Kidney tubule cell (primary cell): ENCODE results near the gene TCN2.
"Not testable (repeated sequence)": the region's sequence is repeated elsewhere in the genome, so short reads cannot be mapped to it uniquely, and the experiment has no call there.

Experiments
- DNase-seq: peaks from one replicate; pipeline ENCODE4 v3.0.0-alpha.2; 2018; ENCODE audit warnings: low spot score

TCN2 gene

DNA sequence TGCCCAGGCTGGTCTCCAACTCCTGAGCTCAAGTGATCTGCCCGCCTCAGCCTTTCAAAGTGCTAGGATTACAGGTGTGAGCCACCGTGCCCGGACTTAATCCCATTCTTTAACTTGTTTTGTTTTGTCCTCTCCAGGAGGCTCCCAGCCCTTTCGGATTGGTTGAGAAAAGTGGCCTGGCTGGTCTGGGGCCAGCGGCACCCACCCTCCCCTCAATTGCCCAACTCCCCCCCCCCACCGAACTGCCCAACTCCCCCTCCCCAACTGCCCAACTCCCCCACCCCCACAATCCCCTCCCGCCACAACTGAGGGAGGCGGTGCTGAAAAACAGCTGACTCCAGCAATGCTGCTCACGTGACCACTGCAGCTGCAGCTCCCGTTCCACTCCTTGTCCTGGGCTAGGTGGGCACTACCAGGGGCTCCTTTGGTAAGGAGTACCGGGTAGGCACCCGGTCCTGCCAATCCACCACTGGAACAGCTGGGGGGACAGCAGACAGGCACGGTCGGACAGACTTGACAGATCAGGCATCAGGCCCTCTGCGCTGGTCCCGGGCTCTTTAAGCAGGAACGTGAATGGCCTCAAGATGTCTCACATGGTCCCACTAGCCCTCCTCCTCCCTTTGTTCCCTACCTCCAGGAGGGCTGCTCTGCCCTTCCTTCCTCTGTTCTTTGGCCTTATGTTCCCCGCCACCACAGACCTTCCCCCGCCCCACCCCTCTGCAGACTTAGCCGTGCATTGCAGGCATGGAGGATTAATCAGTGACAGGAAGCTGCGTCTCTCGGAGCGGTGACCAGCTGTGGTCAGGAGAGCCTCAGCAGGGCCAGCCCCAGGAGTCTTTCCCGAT lies at the start of gene TCN2:
Gene TCN2 (plus strand): TSS at position 720 of the 845 bp plus-strand sequence. CDS start 158 bp downstream, outside the sequence.
- peak; percentile 92 for DNase-seq

DNA sequence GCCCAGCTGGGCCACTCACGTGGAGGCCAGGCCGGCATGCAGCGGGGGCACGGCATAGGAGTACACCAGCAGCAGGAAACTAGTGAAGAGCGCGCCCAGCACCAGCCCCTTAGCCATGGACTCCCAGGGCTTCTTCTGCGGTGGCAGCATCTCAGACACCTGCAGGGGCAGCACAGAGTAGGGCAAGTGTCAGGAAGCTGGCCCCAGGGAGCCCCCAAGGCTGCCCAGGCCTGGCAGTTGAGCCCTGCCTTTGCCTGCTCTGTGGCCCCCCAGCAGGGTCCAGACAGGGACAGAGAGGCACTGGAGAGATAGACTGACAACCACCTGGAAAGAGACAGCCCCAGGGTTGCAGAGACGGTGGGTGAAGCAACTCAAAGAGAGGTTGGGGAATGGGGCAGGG lies 49.7 kb upstream of the TCN2 start:
- DNase-seq: no peak

DNA sequence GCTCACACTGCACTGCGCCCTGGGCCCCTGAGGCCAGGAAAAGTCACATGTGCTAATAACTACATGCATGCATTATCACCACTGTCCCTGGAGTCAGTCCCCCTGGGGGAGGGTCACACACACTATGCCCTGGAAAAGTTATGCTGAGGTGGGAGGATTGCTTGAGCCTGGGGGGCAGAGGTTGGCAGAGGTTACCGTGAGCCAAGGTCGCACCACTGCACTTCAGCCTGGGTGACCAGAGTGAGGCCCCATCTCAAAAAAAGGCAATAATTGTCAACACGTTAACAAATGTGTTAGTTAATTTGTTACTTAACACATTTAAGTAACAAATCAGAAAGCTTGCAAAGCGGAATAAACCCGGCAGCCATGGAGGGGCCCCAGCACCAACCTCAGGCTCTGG lies 47.1 kb upstream of the TCN2 start:
- DNase-seq: no peak

DNA sequence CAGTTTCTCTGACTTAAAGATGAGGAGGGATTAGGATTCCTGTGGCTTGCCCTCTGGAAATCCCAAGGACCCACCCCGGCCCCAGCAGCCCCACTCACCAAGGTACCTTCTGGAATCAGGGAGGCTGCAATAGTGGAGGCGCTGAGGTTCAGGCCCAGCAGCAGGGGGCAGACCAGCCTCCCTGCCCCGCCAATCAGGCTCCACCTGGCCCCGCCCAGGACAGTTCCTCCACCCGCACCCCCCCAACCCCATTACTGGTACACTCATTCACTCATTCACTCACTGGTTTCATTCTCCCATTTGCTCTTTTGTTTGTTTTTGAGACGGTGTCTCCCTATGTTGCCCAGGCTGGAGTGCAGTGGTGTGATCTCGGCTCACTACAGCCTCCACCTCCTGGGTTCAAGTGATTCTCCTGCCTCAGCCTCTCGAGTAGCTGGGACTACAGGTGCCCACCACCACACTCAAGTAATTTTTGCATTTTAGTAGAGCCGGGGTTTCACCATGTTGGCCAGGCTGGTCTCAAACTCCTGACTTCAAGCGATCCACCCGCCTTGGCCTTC lies 46.3 kb upstream of the TCN2 start:
- DNase-seq: peak; percentile 39

DNA sequence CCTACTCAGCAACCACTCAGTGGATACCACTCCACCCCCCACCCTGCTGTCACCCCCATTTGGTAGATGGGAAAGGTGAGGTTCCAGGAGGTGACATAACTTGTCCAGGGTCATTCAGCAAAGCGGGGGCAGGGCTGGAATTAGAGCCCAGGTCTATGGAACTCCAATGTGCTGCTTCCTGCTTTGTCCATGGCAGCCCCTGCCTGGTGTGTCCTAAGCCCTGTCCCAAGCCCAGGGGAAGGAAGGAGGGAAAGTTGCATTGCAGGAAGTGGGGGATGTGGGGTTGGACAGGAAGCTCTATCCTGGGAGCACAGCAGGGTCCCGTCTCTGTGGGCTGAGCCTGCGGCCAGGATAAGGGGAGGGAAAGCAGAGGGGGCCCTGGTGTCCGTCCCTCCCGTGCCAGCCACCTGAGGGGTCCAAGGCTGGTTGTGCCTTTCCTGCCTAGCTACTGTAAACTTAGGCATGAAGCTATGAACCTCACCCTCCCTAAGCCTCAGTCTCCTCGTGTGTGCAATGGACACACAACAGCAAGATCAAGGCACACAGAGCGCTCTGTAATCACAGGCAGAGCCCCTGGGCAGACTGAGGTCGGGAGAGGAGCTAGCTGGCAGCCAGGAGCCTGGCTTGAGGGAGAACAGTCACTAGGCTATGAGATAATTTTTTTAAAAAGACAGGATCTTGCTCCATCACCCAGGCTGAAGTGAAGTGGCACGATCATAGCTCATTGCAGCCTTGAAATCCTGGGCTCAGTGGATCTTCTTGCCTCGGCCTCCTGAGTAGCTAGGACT lies 45.4 kb upstream of the TCN2 start:
- DNase-seq: peak; percentile 30

DNA sequence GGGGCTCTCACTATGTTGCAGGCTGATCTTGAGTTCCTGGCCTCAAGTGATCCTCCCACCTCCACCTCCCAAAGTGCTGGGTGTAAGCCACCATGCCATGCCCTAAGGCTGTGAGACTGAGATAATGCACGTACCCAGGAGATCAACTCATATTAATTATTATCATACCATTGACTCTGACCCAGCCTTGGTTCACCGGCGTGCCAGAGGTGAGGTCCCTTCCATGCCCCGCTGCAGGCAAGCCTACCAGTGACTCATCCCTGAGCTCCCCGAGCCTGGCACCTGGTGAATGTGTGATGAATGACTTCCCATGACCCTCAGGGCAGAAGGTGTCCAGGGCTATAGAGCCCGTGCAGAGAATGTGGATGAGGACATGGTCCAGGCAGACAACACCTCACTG lies 44.6 kb upstream of the TCN2 start:
- DNase-seq: peak; percentile 95

DNA sequence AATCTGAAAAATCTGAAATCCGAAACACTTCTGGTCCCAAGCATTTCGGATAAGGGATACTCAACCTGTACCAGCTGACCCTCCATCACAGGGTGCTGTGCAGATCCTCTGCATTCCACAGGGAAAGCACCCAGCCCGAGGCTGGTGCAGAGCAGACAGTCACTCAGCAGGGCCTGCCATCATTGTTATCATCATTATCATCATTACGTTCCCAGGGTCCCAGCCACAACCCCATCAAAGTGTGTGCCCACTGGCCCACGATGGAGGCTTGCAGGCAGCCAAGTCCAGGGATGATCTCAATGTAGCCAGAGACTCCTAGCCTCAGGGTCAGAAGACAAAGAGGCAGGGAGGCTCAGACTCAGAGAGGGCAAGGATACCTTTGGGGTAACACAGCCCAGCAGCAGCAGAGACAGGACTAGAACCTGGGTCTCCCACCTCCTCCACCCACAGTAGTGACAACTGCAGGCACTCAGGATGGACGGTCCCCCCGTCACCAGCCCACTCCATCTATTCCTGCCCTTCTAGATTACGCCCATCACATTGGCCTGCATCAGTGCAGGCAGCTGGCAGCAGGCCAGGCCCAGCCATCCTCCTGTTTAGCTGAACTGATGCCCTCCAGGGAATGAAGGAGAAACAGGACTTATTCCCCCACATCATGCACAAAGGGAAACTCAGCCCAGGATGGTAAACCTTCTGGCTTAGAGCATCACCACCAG lies 42.8 kb upstream of the TCN2 start:
- no peak for DNase-seq

DNA sequence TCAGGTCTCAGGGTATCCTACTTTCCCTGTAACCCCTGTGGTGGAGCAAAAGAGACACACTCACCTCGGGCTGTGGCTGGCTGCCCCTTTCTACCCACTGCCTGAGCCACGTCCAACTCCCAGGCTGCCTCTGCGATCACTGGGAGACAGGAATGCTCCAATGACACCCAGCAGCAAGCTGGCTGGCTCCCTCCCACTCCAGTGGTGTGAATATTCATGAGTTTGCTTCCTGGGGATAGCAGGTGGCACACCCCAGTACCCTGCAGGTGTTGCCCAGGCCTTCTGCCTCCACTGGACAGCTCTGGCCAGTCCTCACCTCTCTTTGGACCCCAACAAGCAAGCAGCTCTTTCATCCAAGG lies 42.2 kb upstream of the TCN2 start:
- DNase-seq: peak; percentile 40

DNA sequence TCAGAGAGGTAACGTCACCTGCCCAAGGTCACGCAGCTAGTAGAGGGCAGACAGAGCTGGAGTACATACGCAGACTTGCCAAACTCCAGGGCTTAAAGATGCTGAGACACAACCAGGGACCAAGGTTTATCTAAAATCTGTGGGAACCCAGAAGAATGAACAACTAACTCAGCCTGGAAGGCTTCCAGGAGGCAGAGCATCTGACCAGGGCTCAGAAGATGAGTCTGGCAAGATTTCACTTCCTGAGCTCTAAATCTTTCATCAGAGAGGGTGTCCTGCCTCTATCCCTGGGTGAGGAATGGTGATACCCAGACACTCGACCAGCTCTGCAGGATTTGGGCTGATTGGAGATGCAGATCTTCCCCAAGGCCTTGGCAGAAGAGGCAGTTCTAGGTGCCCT lies 41.6 kb upstream of the TCN2 start:
- peak; percentile 15 for DNase-seq

DNA sequence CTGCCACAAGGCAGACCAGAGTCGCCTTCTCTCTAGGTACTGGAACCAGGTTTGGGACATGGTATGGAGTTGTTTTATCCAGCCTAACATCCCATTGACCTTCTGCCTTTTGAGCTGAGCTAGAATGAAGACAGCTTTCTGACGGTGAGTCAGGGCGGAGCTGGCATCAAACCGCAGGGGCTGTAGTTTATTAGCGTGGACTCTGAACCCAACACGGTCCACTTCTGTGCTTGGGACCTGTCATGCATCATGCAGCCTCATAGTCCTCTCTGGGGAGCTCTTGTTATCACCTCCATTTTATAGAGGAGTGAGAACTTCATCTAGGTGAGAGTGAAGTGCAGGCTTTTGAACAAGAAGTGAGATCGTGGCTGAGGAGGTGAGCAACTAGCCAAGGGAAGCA lies 40.8 kb upstream of the TCN2 start:
- DNase-seq: peak; percentile 57

DNA sequence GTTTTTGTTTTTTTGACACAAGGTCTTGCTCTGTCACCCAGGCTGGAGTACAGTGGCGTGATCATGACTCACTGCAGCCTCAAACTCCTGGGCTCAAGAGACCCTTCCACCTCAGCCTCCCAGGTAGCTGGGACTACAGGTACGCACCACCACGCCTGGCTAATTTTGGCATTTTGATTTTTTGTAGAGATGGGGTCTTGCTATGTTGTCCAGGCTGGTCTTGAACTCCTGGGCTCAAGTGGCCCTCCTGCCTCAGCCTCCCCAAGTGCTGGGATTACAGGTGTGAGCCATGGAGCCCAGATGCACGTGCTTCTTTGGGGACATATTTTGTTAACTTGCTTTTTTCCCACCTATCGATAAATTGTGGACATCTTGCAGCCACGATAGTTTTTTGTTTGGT lies 39.7 kb upstream of the TCN2 start:
- DNase-seq: not testable (repeated sequence)

DNA sequence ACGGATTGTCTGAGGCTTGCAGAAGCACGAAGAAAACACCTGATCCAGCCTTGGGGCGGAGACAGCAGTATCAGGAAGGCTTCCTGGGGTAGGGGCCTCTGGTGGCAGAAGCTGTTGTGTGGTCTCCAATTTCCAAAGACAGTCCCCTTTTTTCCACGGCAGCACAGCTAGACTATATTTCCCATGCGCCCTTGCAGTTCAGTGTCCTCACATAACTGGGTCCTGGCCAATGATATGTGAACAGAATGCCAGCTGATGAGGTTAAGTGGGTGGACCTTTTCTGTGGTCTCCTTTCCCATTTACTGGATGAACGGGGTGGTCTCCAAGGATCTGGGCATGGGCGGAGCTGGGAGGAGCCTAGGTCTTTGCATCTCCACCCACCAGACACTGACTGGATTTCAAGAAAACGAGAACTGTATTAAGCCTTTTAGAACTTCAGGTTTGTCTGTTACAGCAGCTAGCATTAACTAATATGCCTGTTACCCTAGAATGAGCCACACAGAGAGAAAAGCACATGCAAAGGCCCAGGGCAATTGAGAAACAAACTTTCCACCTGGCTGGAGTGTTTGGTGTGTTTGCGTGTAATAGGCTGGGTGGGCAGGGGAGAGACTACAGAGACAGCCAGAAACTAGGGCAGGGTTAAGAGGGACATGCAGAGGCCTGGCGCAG lies 38.7 kb upstream of the TCN2 start:
- DNase-seq: no peak

DNA sequence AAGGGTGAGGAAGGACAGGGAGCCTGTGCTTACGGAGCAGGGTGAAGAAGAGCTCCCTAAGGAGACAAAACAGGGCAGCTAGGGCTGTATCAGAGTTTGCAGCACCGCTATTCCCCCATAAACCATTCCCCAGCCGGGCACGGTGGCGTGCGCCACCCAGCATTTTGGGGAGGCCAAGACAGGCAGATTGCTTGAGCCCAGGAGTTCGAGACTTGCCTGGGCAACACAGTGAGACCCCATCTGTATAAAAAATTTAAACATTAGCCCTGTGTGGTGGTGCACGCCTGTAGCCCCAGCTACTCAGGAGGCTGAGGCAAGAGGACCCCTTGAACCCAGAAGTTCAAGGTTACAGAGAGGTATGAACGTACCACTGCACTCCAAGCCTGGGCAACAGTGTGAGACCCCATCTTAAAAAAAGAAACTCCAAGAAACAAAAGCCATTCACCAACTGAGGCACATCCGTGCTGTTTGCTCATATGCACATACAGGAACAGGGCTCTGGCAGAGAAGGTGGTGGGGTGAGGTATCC lies 37.2 kb upstream of the TCN2 start:
- DNase-seq: no peak

DNA sequence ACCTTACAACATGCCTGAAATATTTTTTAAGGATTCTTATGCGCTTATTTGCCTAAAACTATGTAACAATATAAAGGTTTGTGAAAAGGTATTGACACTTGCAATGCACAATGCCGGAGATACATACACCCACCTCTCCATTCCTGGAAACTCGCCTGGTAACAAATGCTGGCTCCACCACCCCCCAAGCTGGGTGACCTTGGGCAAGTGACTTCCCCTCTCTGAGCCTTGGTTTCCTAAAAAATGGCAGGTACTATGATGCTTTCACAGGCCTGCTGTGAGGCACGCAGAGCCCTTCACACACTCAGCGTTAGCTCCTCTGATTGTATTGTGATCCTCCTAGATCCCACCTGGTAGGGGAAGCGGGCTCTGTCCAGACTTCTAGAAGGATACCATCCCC lies 34.8 kb upstream of the TCN2 start:
- DNase-seq: no peak

DNA sequence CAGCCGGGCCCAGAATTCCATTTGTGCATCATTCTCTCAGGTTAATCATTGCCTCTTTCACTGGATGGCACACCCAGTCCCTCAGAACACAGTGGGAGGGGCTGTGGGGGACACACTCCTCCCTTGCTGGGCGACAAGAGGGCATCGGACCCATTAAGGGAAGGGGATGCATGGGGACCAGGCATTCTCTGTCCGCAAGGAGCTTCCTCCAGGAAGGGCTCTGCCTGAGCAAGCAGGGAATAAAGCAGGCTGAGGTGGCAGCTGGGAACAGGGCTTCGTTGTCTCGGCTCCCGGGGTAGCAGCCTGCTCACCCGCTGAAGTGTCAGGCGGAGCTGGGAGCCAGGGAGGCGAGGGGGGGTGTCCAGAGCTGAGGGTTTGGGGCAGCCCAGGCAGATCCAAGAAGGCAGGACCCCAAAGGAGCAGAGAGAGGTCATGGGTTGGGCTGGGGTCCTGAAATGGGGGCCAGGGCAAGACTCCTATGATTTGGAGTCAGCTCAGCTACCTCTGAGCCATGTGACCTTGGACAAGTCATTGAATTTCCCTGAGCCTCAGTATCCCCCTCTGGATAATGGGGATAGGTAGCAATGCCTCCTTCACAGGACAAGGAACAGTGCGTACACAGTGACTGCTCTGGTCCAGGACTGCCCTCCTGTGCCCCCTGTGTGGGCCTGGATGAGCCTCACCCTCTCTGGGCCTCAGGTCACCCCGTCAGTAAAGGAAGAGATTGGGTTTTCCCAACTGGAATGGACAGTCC lies 34.0 kb upstream of the TCN2 start:
- DNase-seq: peak; percentile 64

DNA sequence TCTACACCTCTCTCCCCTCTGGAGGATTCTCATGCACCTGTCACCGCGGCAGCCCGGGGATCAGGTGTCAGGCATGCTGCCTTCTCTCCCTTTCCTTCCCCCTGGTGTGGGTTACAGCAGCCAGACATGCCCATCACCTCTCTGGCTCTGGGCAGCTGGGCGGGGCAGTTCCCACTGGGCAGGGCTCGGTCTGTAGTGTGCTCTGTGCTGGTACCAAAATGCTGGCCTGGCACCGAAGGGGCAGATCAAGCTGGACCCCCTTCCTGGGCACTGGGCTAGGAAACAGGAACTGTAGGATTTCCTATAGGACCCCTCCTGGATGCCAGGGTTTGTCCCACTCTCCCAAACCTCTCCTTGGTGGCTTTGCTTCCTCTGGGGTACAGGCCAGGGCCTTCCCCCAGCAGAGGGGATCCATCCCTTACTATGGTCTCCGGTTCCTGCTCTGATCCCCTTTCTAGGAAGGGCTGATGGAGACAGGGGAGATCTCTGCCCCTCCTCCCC lies 33.3 kb upstream of the TCN2 start:
- DNase-seq: peak; percentile 56

DNA sequence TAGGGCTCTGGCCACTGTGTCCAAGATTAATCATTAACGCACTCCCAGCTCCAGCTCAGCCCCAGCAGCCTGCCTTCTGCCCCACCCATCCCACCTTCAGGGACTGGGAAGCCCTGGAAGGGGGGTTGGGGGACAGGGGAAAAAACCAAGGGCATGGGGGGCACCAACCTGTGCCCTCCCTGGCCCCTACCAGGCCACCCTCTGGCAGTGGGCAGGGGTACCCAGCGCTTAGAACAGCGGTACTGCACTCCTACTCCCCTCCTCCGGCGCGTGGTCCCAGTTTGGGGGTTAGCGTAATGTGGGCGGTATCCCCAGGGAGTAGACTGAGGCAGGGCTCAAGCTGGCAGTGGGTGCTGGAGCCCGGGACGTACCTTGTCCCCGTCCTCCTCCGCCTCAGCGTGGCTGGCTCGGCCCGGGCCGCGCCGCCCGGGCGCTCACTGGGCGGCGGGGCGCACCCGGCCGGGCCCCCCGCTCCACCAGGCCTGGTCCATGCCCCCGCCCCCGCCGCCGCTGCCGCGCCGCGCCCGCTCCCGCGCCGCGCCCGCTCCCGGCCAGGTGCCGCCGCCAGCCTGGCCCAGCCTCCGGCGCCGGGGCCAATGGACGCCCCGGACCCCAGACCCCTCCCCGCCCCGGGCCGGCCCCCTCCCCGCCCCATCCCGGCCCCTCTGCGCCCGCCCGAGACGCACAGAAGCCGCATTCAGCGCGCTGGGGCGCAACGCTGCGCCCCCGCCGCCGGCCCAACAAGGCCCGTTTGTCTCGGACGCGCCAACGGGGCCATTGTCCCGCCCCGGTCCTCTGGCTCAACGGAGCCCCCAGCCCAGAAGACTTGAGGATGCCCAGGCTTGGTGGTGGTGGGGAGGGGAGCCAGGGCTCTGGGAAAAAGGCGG lies 32.6 kb upstream of the TCN2 start, which contains the start of gene GAL3ST1:
Gene GAL3ST1 (minus strand): TSS at position 571 of the 887 bp plus-strand sequence. CDS start 17,273 bp downstream, outside the sequence.
- peak; percentile 71 for DNase-seq

DNA sequence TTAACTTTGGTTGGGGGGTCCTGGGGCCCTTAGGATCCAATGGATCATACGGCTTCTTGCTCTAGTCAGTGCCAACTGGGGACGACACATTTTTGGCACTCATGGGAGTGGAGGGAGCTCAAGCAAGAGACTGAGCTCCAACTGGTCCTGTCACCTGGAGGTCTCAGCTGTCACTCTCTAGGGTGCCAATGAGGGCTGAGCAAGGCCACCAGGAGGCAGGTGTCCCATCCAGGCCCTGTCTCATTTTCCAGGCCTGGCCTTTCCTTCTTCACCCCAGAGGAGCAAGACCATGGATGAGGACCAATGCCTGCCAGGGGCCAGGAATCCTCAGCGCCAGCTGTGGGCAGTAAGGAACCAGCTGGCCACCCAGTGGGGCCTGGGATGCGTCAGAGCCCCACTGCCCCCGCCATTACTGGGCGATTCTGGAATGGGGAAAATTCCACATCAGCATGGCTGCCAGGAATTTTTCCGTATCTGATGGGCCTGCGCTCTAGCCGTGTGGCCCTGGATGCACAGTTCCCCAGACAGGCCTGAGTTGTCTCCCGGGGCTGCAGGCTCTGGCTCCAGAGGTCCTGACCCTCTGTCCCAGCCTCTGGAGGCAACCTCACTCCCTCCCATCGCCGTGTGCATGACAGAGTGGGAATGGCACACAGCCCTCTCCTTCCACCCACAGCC lies 31.8 kb upstream of the TCN2 start:
- DNase-seq: peak; percentile 50

DNA sequence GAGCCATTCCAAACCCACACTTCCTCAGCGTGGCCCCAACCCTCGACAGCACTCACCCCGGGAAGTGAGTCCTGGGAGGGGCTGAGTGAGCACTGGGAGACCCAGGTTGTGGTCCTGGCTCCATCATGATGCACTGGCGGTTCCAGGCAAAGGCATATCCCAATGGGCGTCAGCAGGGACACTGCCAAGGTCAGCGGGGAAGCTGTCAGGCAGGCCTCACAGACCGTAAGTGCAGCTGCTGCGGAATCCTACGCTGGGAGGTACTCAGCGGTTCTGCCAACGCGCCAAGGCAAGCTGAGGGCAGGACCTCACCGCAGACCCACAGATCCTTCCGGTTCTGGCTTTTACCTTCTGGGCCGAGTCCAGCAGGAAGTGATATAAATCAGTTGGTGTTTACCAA lies 31.1 kb upstream of the TCN2 start:
- no peak for DNase-seq
